Fibroblast of villous mesenchyme (primary cell): ENCODE measurements around the gene PLA2G4C. TPM values are rescaled to one million over a fixed set of nuclear protein-coding genes. Genes with fewer than 3 reads are reported as not detected.

Source experiments
- DNase-seq: peaks from one replicate; pipeline ENCODE4 v3.0.0-alpha.2; 2010; ENCODE audit warnings: low read depth
- H3K4me3 ChIP-seq: 2 replicates; pipeline ENCODE4 v1.5.1; 2011; ENCODE audit warnings: low read depth, mild to moderate bottlenecking, low read length
- total RNA-seq: library from RNA; depleted of rRNA; stranded (reverse); fragments of >200 nt; gene quantifications from 2 replicates; pipeline ENCODE4 v1.2.3, GENCODE V29; 2012
- TF ChIP-seq, protein P1 (sequence below): IDR thresholded peaks from 2 replicates; pipeline ENCODE4 v1.5.1; 2012; ENCODE audit warnings: low read depth, mild to moderate bottlenecking, low read length; ENCODE audit not compliant: insufficient read depth

The PLA2G4C gene
- total RNA-seq, 1 donor, result 22.5 TPM

DNA sequence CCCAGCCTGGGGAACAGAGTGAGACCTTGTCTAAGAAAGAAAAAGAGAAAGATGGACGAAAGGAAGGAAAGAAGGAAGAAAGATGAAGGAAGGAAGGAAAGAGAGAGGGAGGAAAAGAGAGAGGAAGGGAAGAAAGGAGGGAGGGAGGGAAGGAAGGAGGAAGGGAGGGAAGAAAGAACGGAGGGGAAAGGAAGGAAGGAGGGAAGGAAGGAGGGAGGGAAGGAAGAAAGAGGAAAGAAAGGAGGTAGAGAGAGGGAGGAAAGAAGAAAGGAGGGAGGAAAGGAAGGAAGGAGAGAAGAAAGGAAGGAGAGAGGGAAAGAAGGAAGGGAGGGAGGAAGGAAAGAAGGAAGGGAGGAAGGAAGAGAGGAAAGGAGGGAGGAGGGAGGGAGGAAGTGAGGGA, 87.6 kb downstream of the PLA2G4C start:
- H3K4me3 ChIP-seq, result no peak overlapping the region
- TF ChIP-seq, protein P1, sequence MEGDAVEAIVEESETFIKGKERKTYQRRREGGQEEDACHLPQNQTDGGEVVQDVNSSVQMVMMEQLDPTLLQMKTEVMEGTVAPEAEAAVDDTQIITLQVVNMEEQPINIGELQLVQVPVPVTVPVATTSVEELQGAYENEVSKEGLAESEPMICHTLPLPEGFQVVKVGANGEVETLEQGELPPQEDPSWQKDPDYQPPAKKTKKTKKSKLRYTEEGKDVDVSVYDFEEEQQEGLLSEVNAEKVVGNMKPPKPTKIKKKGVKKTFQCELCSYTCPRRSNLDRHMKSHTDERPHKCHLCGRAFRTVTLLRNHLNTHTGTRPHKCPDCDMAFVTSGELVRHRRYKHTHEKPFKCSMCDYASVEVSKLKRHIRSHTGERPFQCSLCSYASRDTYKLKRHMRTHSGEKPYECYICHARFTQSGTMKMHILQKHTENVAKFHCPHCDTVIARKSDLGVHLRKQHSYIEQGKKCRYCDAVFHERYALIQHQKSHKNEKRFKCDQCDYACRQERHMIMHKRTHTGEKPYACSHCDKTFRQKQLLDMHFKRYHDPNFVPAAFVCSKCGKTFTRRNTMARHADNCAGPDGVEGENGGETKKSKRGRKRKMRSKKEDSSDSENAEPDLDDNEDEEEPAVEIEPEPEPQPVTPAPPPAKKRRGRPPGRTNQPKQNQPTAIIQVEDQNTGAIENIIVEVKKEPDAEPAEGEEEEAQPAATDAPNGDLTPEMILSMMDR, result no peak
- no peak for DNase-seq

DNA sequence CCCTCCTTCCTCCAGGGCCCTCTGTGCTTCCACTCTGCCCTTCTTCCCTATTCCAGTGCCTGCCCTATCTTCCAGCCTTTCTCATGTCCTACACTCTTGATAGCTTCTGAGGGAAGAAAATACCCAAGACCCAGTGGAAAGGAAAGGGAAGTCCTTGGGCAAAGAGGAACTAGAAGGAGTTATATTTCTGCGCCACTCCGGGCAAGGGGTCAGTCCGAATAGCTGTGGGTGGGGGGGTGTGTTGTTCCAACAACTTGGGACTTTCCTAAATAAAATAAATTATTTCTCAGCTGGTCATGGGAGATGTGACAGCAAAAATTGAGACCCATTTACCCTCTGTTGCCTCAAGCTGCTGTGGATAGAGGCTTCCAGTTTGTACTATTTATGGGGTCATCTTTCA, 89.9 kb downstream of the PLA2G4C start:
- DNase-seq, result no peak
- TF ChIP-seq, protein P1, result no peak
- no peak overlapping the region for H3K4me3 ChIP-seq

DNA sequence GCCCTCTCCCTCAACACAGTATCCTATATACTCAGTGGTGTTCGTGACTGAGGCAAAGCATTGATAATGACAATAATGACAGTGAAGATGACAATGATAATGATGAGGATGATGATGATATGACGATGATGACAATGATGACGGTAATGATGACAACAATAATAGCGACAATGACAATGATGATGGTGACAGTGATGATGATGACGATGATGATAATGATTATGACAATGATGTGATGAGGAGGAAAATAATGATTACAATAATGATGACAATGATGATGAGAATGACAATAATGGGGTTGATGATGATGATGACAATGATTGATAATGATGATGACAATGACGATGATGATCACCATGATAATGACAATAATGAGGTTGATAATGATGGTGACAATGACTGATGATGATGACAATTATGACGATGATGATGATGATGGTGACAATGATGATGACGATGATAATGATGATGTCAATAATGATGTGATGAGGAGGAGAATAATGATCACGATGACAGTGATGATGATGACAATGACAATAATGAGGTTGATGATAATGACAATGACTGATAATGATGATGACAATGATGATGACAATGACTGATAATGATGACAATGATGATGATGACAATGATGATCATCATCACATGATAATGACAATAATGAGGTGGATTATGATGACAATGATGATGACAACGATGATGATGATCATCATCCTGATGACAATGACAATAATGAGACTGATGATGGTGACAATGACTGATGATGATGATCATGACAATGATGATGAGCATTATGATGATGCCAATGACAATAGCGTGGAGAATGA, 99.5 kb downstream of the PLA2G4C start:
- TF ChIP-seq, protein P1, result no peak
- H3K4me3 ChIP-seq, result no peak overlapping the region
- no peak for DNase-seq

DNA sequence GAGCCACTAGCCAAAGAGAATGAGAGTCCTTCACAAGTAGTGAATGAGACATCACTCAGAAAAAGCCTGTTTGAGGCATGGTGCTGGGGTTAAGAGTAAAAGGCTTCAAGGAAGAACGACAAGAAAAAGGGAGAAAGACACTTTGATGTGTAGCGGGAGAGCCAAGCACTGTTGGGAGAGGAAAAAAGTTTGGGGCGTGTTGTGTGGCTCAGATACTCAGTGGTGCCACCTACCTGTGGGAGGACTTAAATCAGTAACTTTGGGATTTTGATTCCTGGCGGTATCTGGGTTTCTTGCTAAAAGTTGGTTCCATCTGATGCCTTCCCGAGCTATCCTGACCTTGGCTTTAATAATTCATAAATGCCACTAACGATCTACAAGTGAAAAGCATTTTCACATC, 103.9 kb downstream of the PLA2G4C start:
- no peak overlapping the region for H3K4me3 ChIP-seq
- no peak for DNase-seq
- TF ChIP-seq, protein P1, result no peak

DNA sequence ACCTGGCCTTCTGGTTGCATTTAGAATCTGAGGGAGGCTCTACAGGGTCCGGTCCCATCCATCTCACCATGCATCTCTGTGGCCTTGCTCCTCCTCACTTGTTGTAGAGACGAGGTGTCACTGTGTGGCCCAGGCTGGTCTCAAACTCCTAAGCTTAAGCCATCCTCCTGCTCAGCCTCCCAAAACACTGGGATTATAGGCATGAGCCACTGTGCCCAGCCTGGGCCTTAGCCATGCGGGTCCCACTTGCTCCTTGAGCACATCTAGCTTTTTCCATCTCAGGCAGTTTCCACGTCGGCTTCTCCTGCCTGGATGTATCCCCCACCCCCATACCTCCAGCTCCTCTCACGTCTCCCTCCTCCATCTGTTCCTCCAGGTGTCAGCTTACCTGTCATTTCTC, 106.4 kb downstream of the PLA2G4C start:
- TF ChIP-seq, protein P1, result no peak
- no peak for DNase-seq
- H3K4me3 ChIP-seq, result no peak overlapping the region

DNA sequence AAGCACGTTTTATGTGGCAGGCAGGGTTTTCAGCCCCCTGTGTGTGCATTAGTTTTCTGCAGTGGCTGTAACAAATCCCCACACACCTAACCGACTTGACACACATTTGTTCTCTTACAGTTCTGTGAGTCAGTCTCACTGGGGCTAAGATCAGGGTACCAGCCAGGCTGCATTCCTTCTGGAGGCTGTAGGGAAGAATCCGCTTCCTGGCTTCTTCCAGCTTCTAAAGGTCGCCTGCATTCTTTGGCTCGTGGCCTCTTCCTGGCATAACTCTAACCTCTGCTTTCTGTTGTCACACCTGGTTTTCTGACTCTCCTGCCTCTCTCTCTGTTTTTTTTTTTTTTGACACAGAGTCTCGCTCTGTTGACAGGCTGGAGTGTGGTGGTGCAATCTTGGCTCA, 109.8 kb downstream of the PLA2G4C start:
- no peak for DNase-seq
- TF ChIP-seq, protein P1, result no peak

DNA sequence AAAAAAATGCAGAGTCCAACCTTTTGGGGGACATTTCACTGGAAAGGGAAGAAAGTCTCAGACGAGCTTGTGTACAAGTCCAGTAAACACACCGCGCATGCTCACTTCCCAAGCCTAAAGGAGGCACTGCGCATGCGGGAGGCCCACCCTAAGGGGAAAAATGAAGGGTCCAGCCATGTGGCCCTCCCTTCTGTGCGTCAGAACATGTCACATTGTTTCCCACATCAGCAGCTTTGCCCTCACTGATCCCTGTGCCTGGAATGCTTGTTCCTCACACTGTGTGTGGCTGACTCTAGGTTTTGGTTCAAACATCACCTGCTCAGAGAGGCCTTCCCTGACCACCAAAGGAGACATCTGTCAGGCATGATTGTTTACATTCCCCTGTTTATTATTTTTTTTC, 111.8 kb downstream of the PLA2G4C start:
- TF ChIP-seq, protein P1, result no peak
- H3K4me3 ChIP-seq, result no peak overlapping the region
- no peak for DNase-seq

More for the DNA sequence above, 109.8 kb downstream of the PLA2G4C start:
- no peak overlapping the region for H3K4me3 ChIP-seq
